Measurements from ENCODE around the gene THRAP3.

The THRAP3 gene

DNA sequence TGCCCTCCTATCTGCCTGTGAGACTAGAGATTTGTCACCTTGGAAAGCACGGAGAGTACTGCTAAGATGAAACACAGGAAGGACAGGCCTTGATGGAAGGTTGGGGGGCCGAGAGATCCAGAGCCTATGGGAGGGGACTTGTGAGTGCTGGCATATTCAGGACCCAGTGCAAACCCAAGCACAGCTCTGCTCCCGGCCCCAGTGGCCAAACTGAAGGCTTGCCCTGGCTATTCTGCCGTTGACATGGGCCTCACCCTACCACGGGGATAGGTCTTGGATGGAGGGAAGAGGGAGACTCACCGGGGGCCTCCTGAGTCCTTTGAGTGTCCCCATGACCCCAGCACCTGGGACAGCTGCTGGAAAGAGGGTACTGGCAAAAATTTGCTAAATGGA, 103.8 kb downstream of the THRAP3 start:
- TF ChIP-seq, protein P1, sequence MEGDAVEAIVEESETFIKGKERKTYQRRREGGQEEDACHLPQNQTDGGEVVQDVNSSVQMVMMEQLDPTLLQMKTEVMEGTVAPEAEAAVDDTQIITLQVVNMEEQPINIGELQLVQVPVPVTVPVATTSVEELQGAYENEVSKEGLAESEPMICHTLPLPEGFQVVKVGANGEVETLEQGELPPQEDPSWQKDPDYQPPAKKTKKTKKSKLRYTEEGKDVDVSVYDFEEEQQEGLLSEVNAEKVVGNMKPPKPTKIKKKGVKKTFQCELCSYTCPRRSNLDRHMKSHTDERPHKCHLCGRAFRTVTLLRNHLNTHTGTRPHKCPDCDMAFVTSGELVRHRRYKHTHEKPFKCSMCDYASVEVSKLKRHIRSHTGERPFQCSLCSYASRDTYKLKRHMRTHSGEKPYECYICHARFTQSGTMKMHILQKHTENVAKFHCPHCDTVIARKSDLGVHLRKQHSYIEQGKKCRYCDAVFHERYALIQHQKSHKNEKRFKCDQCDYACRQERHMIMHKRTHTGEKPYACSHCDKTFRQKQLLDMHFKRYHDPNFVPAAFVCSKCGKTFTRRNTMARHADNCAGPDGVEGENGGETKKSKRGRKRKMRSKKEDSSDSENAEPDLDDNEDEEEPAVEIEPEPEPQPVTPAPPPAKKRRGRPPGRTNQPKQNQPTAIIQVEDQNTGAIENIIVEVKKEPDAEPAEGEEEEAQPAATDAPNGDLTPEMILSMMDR (IDR thresholded peaks at IDR 0.05; ENCODE audit: insufficient read depth, low read depth, low read length, missing control alignments), result no peak
- H3K4me3 ChIP-seq (ENCODE audit: low read length), result no peak overlapping the region
- no peak for DNase-seq (ENCODE audit: low read depth)

DNA sequence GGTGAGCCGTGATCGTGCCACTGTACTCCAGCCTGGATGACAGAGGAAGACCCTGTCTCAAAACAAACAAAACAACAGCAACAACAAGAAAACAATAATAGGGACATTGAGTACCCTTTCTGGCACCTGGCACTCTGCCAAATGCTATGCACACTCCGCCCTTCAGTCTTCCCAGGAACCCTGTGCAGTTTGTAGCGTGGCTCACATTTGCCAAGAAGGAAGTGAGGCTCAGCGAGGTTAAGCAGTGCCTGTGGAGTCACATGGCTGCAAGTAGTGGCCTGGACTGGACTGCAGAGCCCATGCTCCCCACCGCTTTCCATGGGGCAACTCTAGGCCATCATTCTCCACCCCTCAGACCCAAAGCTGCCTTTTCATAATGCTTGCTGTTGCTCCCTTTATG, 104.5 kb downstream of the THRAP3 start:
- TF ChIP-seq, protein P1 (IDR thresholded peaks at IDR 0.05; ENCODE audit: insufficient read depth, low read depth, low read length, missing control alignments), result no peak
- DNase-seq (ENCODE audit: low read depth), result no peak
- H3K4me3 ChIP-seq (ENCODE audit: low read length), result no peak overlapping the region

DNA sequence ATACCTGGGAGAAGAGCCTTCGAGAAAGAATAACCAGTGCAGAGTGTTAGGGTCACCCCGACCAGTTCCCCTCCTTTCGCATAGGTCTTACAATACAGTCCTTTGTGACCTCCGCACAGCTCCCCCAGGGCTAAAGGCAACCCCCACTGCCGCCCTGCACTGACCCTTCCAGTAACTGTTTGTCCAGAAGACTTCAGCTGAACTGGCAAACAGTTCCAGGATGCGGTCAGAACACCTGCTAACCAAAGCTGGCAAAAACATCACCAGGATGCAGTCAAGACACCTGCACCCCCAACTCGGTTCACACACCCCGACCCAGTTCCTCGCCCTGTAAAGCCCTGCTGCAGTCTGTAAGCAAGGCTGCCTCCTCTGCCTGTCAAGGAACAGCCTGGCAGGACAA, 105.6 kb downstream of the THRAP3 start:
- TF ChIP-seq, protein P1 (IDR thresholded peaks at IDR 0.05; ENCODE audit: insufficient read depth, low read depth, low read length, missing control alignments), result no peak
- DNase-seq (ENCODE audit: low read depth), result no peak
- no peak overlapping the region for H3K4me3 ChIP-seq (ENCODE audit: low read length)

DNA sequence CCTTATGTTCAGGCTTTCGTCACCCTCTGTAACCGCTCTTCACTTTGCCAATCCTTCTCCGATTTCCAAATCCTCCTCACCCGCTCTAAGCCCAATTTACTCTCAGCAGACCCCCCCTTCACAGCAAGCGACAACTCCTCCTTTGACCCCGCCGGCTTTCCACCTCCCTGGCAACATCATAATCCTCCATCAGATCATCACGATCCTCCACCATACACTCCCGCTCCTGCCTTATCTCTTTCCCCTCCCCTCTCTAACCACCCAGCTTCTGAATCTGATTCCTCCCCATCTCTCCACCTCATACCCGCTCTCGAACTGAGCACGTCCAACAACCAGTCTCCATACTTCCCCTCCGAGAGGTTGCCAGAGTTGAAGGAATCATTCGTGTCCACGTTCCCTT, 106.7 kb downstream of the THRAP3 start:
- TF ChIP-seq, protein P1 (IDR thresholded peaks at IDR 0.05; ENCODE audit: insufficient read depth, low read depth, low read length, missing control alignments), result no peak

DNA sequence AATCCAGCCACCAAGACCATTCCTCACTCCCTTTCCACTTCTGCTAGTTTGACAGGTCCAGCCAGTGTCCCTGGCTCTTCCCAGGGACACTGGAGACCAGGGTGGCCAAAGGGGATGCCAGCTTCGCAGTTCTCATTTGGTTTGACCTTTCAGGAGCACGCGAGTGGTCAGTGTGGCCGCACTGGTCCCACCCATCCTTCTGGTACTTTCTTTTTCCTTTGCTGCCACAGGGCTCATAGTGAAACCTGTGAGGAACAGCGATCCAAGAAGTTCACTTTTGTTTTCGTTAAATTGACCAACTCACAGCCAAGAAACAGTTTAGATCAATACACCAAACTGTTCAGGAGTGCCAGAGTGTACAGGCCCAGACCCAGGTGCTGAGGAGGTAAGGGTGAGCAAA, 113.6 kb downstream of the THRAP3 start:
- TF ChIP-seq, protein P1 (IDR thresholded peaks at IDR 0.05; ENCODE audit: insufficient read depth, low read depth, low read length, missing control alignments), result no peak
- no peak overlapping the region for H3K4me3 ChIP-seq (ENCODE audit: low read length)
- no peak for DNase-seq (ENCODE audit: low read depth)

More for the DNA sequence above, 106.7 kb downstream of the THRAP3 start:
- DNase-seq (ENCODE audit: low read depth), result no peak
- H3K4me3 ChIP-seq (ENCODE audit: low read length), result no peak overlapping the region

DNA sequence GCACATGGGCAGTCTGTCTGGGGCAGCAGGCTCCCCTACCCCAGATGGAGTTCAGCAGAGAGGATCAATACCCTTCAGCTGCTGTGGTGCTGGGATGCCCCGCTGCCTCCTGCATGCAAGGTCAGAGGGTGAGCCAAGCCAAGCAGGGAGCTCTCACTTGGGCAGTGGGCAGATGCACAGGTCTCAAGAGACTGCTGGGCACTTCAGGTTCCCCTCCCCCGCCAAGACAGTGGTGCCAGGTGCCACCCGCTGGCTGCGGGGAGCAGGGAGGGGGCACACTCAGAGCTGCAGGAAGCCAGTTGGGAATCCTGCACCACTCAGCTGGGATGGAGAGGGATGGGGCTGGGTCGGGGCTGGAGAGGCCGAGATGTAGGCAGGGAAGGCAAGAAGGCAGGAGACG, 115.0 kb downstream of the THRAP3 start:
- no peak overlapping the region for H3K4me3 ChIP-seq (ENCODE audit: low read length)
- no peak for DNase-seq (ENCODE audit: low read depth)
- TF ChIP-seq, protein P1 (IDR thresholded peaks at IDR 0.05; ENCODE audit: insufficient read depth, low read depth, low read length, missing control alignments), result no peak

DNA sequence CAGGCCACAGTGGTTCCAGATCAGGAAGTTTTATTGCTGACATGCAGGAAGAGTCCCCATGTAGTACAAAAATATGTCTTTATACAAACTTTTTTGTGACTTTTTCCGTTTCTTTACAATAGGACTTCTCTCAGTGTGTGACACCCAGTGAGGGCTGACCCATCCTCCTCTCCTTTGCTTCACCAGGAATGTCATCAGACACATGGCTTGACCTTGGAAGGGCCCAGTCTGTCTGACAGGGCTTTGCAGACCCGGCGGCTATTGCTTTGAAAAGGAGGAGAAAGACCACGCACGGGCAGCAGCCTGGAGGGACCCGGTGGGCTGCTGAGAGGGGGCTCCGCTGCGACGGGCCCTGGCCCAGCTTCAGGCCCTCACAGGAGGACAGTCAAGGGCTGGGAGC, 115.4 kb downstream of the THRAP3 start:
- TF ChIP-seq, protein P1 (IDR thresholded peaks at IDR 0.05; ENCODE audit: insufficient read depth, low read depth, low read length, missing control alignments), result no peak
- H3K4me3 ChIP-seq (ENCODE audit: low read length), result no peak overlapping the region
- no peak for DNase-seq (ENCODE audit: low read depth)

Data from epithelial cell of esophagus (primary cell).